NCI-H1092 (cell line): ENCODE measurements around the gene TICAM1.
"Not testable (repeated sequence)": the region's sequence is repeated elsewhere in the genome, so short reads cannot be mapped to it uniquely, and the experiment has no call there.

Experiments
- DNase-seq: peaks from one replicate; lab custom pipeline; 2025; lab: John Stamatoyannopoulos, UW

The TICAM1 gene

GRCh38 chr19:4844348-4845179 is 13.1 kb upstream of the TICAM1 start:
- DNase-seq, result no peak

GRCh38 chr19:4843647-4843965 is 12.1 kb upstream of the TICAM1 start:
- DNase-seq, result no peak

DNA sequence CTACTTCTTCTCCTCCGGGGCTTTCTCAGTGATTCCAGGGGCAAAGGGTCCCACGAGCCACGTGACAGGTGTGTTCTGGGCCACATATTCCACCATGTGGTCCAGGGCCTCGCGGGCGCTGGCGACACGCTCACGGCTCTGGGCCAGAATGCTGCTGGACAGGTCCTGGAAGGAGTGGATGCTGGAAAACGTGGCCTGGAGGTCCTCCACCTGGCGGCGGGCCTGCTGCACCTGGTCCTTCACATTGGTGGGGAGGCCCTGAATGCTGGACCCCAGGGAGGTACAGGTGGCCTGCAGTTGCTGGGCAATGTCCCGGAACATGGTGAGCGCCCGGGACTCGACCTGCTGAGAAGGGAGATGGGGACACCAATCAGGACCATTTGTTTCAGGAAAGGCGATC is 7.7 kb upstream of the TICAM1 start:
- no peak for DNase-seq

DNA sequence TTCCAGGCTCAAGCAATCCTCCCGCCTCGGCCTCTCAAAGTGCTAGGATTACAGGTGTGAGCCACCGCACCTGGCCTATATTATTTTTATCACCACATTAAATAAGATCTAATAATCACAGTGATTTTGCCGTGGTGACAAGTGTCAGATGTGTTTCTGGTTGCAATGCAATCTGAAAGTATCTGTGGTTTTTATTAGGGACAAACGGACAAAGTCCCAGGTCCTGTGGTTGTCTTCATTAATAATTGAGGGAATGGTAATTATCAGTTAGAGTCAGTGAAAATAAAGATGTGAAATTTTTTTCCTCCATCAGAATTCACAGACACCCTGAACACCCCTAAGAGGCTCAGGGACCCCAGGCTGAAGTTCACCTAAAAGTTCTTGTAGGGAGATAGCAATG is 1.3 kb upstream of the TICAM1 start:
- DNase-seq, result no peak

DNA sequence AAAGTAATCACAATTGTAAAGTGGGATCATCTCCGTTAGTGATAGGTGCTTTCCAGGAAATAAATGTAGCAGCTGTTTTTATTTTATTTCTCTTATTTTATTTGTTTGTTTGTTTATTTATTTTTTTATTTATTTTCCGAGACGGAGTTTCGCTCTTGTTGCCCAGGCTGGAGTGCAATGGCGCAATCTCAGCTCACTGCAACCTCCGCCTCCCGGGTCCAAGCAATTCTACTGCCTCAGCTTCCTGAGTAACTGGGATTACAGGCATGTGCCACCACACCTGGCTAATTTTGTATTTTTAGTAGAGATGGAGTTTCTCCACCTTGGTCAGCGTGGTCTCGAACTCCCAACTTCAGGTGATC is 448 bp upstream of the TICAM1 start:
- not testable (repeated sequence) for DNase-seq

DNA sequence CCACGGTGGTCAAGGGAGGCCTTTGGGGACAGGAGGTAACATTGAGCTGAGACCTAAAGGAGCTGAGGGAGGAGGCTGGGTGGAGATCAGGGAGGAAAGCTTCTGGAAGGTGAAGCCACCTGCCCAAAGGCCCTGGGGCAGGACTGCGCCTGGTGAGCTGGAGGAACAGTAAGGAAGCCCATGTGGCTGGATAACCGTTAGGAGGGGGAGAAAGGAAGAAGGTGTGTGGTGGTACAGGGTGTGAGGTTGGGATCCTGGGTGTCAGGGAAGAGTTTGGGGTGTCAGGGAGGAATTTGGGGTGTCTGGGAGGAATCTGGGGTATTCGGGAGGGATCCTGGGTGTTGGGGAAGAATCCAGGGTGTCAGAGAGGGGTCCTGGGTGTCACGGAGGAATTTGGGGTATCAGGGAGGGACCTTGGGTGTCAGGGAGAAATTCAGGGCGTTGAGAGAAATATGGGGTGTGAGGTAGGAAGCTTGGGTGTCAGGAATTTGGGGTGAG is 695 bp downstream of the TICAM1 start:
- no peak for DNase-seq

DNA sequence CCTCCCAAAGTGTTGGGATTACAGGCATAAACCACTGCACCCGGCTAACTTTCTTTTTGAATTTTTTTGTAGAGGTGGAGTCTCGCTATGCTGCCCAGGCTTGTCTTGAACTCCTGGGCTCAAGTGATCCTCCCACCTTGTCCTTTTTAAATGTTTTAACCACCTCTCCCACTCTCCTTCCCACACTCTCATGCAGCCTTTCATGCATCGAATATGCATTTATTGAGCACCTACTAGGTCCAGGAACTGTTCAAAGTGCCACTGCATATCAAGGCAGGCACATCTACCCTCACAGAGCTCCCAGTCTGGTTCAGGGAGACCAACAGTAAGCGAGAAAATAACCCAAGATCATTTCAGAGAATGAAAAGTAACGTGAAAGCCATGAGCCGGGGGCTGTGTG is 1.2 kb downstream of the TICAM1 start:
- DNase-seq, result no peak

DNA sequence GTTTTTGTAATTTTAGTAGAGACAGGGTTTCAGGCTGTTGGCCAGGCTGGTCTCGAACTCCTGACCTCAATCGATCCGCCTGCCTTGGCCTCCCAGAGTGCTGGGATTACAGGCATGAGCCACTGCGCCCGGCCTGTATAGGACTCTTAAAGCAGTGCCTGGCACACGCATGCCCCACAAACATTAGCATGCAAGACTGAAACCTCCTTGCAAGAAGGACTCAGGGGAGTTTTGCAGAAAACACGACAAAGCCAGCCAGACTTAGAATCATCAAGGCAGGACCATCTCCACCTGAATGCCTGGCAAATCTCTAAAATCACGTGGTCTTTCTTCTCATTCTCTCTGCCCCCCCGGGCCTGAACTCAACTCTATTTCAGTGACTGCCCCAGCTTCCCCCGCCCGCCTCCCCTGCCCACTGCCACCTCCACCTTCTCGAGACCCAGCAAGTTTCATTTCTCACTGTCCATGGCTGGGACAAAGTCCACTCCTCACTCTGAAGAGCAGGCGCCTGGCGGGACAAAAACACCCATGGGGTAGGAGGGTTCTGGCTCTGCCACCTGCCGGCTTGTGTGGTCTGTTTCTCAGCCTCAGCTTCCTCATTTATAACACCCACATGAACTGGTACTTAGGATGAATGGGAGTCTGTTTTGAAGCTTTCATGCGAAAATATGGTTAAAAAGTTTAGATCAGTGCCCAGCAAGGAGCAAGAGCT is 2.4 kb downstream of the TICAM1 start:
- no peak for DNase-seq

- DNase-seq, result no peak
Measured at GRCh38 chr19:4823577-4823976, 7.9 kb downstream of the TICAM1 start.

DNA sequence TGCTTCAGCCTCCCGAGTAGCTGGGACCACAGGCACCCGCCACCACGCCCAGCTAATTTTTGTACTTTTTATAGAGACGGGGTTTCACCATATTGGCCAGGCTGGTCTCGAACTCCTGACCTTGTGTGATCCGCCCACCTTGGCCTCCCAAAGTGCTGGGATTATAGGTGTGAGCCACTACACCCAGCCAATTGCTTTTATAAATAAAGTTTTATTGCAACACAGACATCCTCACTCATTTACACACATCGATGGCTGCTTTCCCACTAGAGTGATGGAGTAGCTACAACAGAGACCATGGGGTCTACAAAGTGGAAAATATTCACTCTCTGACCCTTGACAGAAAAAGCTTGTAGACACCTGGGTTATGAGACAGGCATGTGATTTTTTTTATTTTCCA is 9.2 kb downstream of the TICAM1 start:
- not testable (repeated sequence) for DNase-seq

GRCh38 chr19:4821265-4821664 is 10.2 kb downstream of the TICAM1 start:
- no peak for DNase-seq

DNA sequence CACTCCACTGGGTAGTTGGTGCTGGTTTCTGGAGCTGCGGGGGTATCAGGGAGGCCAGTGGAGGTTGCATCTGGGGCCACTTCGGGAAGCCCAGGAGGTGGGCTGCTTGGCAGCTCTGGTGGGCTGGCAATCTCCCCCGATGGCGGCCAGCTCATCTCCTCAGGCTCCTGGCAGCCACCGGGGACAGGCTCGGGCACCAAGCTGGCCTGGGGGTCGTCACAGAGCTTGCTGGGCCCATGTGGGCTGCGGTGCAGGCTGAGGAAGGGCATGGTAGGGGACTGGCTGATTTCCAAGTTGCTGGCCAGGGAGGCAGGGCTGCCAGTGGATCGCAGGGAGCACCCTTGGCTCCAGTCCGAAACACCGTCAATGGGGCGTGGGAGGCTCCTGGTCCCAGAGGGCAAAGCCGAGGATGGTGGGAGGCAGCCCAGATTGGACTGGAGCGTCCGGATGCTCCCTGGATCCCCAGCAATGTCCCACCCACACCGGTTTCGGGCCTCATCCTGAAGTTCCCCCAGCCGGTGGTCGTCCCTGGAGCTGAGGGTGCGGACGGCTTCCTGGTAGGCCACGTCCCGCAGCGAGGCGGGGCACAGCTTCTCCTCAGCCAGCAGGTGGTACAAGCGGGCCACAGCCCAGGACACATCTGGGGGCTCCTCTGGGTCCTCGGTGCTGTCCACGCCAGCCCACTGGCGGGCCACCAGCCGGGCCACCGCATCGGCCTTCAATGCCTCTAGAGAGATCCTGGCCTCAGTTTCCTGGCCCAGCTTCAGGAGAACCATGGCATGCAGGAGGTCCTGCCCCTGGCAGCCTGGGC is 13.8 kb downstream of the TICAM1 start:
- DNase-seq, result no peak

GRCh38 chr19:4816950-4817278 is 14.6 kb downstream of the TICAM1 start:
- no peak for DNase-seq

GRCh38 chr19:4816202-4816949 is 15.1 kb downstream of the TICAM1 start:
- DNase-seq, result no peak

GRCh38 chr19:4815426-4816201 is 15.9 kb downstream of the TICAM1 start:
- DNase-seq, result peak; percentile 93

- DNase-seq, result no peak
Measured at GRCh38 chr19:4814625-4815425, 16.7 kb downstream of the TICAM1 start.

- peak; percentile 24 for DNase-seq
Measured at GRCh38 chr19:4811328-4812131, 20.0 kb downstream of the TICAM1 start.

GRCh38 chr19:4807188-4807587 is 24.3 kb downstream of the TICAM1 start:
- no peak for DNase-seq

- DNase-seq, result no peak
Measured at GRCh38 chr19:4806384-4806783, 25.1 kb downstream of the TICAM1 start.

- not testable (repeated sequence) for DNase-seq
Measured at GRCh38 chr19:4805140-4805539, 26.4 kb downstream of the TICAM1 start.
